Rectal smooth muscle tissue (tissue), 1 donor: ENCODE results near the gene AFAP1L2.

Experiments
- H3K27ac ChIP-seq: one replicate; pipeline ENCODE4 v1.7.0; 2013; ENCODE audit warnings: low read depth, low read length, inconsistent platforms
- H3K27me3 ChIP-seq: one replicate; pipeline ENCODE4 v1.7.0; 2013; ENCODE audit warnings: low read length; ENCODE audit not compliant: control insufficient read depth, insufficient read depth
- H3K36me3 ChIP-seq: one replicate; pipeline ENCODE4 v1.7.0; 2013; ENCODE audit warnings: low read length; ENCODE audit not compliant: control insufficient read depth, insufficient read depth
- H3K4me1 ChIP-seq: one replicate; pipeline ENCODE4 v1.7.0; 2013; ENCODE audit warnings: low read length; ENCODE audit not compliant: control insufficient read depth, insufficient read depth
- H3K4me3 ChIP-seq: one replicate; pipeline ENCODE4 v1.7.0; 2013; ENCODE audit warnings: low read length
- H3K9ac ChIP-seq: one replicate; pipeline ENCODE4 v1.7.0; 2013; ENCODE audit warnings: low read length

Gene AFAP1L2

DNA sequence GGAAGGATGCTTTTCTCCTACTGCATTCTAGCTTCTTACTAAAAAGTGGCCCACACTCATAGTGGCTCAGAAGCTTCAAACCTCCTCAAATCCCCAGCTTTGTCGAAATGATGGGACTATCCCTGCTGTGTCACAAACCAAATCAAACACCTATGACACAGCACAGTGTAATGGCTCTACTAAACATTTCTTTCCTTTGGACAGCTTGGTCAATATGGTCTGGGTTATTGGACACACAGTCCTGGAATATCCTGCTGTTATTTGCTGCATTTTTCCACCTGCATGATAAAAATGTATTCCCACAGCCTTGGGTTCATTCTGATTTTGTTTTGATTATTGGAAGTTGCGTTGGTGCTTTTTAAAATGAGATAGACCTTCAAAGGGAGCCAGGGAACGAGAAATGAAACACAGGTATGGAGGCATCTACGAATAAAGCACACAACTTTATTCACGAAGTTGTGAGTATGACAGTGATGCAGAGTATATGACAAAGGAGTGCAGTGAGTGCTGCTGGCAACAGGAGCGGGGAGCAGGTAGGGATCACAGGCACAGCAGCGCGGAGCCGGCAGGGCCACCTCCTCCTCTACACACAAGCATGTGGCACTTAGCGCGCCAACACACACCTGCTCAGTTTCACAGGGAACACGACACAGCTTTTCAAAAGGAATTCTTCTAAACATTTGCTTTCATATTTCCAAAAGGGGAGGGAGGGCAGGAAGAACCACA lies 26.5 kb upstream of the AFAP1L2 start:
- Histone ChIP-seq H3K36me3 (no peaks in the 10 kb centered on the region), H3K27ac (no peak overlapping the region), H3K4me1 (no peaks in the 10 kb centered on the region), H3K27me3 (no peaks in the 10 kb centered on the region), H3K4me3 (no peak overlapping the region), H3K9ac (no peak overlapping the region)

DNA sequence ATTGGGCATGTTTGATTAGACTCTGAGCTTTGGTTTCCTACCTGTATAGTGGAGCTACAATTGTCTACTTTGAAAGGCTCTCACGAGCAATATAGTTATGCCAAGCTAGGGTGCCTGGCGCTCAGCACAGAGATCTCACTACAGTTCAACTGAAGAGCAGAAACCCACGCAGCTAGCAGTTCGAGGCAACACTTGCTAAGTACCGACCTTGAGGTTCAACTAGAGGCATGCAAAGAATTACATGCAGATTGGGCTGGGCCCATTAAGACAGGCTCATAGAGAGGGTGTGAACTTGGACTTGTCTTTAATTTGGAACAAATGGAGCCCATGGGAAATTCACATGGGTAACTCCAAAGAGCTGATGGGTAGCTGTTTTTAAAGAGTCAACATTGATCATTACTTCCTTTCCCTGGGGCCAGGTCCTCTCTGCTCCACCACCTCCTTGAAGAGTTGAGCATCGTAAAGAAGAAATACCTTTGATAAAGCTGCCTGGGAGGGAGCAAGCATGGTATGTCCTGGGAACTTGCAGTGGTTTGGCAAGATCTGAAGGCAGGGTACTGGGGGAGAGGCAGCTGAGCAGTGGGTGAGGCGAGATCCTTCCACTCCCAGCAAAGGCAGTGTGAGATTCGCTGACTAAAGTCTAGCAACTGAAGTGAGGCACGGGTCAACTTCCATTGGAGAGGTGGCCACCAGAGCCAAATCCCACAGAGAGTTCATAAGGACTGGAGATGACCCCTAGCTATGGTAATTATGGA lies 25.5 kb upstream of the AFAP1L2 start:
- Histone ChIP-seq H3K4me3 (no peak overlapping the region), H3K27ac (no peak overlapping the region), H3K27me3 (no peaks in the 10 kb centered on the region), H3K4me1 (no peaks in the 10 kb centered on the region), H3K36me3 (no peaks in the 10 kb centered on the region), H3K9ac (no peak overlapping the region)

DNA sequence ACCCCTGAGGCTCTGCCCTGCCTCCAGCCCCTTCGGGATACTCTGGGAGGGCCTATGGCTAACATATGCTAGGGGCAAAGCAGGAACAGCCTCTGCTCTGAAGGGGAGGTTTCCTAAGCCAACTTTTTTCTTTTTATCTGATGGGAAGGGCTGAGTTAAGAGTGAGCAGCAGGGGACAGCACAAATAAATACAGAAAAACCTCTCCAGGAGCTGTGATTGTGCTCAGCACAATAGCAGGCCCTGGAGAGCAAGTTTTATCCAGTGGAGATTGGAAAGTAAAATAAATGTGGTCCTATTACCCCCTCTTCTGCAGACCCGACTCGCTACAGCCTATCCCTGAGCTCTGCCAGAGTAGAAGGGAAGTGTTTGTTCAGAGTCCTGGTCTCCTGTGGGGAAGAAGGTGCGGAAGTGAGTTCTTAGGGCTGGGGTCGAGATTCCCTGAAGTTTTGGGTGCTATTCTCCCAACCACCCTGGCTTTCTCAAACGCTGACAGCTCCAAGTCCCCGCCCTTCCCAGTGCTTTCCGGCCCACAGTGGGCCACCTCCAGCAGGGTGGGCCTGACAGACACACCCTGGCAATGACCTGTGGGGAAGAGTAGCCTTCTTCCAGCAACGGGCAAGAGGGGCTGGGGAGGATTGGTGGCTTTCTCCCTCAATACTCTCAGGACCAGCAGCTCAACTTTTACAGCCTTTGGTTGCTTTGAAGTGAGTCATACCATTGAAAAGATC lies 23.0 kb upstream of the AFAP1L2 start:
- Histone ChIP-seq H3K9ac (no peak overlapping the region), H3K4me3 (no peak overlapping the region), H3K27ac (no peak overlapping the region), H3K36me3 (no peaks in the 10 kb centered on the region), H3K4me1 (no peaks in the 10 kb centered on the region), H3K27me3 (no peaks in the 10 kb centered on the region)

DNA sequence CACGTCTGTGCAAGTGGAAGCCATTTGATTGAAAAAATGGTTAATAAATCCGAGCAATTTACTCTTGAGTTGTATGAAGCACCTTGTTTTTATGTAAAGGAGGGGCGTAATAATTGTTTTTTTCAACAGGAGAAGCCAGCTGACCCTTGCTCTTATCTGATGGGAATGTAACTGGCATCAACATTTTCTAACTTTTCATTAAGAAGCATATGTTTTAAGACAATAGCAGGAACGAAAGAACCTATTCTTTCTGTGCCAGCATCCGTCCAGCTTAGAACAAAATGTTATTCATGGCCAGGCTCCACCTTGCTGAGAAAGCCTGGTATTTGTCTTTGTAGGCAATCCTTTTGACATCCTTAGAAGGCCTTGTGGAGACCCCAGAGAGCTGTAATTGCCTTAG lies 22.2 kb upstream of the AFAP1L2 start:
- H3K27me3 ChIP-seq = no peaks in the 10 kb centered on the region
- no peaks in the 10 kb centered on the region for H3K4me1 ChIP-seq
- H3K36me3 ChIP-seq = no peaks in the 10 kb centered on the region
- no peak overlapping the region for H3K27ac ChIP-seq
- no peak overlapping the region for H3K4me3 ChIP-seq
- H3K9ac ChIP-seq = no peak overlapping the region

DNA sequence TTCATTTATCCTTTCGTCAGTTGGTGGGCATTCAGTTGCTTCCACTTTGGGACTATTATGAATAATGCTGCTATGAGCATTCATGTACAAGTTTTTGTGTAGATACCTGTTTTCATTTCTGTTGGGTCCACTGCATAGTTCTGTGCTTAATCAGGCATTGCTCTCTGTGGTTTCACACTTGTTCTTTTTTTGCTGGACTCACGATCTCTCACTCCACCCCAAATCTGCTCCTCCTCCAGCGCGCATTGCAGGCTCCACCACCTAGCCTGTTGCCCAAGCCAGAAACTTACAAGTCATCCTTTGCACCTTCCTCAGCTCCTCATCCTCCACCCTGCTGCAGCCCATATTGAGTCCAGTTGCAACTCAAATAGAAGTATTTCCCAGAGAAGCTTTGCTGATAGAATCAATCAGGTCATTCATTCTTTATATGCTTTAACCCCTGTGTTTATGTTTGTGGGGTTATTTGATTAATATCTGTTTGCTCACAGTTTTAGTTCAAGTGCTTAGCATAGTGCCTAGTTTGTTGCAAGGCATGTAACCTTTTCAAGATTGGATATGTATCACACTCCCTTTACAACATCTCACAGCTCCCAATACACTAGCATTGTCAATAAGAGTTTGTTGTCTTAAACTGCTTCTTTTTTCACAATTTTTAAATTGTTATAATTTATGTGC lies 16.6 kb upstream of the AFAP1L2 start:
- Histone ChIP-seq H3K4me3 (no peak overlapping the region), H3K36me3 (no peaks in the 10 kb centered on the region), H3K27ac (no peak overlapping the region), H3K27me3 (no peaks in the 10 kb centered on the region), H3K9ac (no peak overlapping the region), H3K4me1 (no peaks in the 10 kb centered on the region)

DNA sequence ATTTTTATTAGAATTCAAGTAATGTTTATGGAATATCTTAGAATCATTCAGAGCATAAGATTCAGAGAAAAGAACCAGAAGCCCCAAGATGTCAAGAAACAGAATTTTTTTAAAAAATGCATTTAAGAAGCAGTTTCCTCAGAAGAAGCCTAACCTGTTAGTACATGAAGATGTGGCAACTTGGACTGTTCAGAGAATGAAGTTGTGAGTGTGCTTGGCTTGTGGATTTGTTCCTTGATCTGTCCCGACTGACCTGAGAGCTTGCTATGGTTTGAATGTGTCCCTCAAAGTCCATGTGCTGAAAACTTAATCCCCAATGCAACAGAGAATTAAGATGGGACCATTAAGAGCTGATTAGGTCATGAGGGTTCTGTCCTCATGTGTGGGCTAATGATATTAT lies 13.8 kb upstream of the AFAP1L2 start:
- H3K4me1 ChIP-seq = peaks cover 2% of the 10 kb centered on the region
- H3K9ac ChIP-seq = no peak overlapping the region
- no peak overlapping the region for H3K4me3 ChIP-seq
- no peaks in the 10 kb centered on the region for H3K36me3 ChIP-seq
- H3K27ac ChIP-seq = no peak overlapping the region
- no peaks in the 10 kb centered on the region for H3K27me3 ChIP-seq

DNA sequence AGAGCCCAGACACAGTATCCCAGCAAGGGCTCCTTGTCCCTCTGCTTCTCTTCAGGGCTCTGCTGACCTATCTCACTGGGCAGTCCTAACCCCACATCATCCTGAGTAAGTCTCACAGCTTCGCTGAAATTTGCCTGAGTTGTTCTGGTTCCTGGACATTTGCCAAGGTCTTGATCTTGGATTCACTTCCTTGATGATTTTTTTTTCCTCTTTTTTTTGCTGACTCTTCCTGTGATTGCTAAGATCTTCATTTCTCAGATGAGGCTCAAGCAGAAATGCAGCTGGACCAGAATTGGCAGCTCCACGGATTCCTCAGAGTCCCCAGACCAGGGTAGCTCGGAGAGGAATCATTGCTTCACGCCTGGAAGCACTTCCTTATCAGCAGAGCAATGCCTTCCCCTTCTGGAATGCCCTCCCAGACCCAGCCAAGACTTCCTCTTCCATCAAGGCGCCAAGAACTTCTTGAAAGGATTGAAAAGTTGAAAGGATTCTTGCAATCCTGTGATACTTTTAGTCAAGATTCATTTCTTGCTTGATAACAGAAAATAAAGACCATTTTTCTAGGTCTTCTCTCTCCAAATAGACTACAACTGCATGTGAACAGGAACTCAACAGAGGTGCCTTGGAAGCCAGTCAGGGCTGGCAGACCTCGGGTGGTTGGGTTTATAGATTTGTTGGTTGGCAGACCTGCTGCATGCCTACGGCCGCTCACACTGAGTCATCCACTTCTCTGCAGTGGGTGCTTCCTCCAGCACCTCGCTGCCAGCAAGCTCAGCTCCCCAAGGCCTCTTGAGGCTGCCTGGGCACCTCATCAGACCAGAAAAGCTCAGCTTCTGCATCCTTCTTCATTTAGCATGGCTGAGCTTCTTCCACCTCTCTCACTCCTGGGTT lies 8.8 kb upstream of the AFAP1L2 start:
- Histone ChIP-seq H3K4me1 (peaks cover 2% of the 10 kb centered on the region), H3K27me3 (no peaks in the 10 kb centered on the region), H3K4me3 (no peak overlapping the region), H3K36me3 (no peaks in the 10 kb centered on the region), H3K9ac (no peak overlapping the region), H3K27ac (no peak overlapping the region)

DNA sequence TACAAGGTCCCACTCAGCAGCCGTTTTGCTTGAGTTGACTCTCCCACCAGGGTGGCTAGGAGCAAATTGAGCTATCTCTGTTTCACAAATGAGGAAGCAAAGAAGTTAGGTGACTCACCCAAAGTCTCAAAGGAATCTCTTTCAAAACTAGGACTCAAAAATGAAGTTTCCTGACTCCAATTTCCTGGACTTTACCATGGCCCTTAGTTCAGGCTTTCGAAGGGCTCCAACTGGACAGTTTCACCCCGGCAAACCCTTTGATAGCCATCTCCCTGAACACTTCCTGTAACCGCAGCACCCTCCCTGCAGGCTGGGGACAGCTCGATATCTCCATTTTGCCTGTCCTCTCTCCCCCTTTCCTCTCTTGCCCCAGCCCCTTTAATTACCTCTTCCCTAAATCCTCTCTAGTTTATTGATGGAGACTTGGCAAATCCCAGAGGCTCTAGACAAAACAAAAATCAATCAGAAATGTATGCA lies 4.7 kb upstream of the AFAP1L2 start:
- Histone ChIP-seq H3K4me1 (peaks cover 2% of the 10 kb centered on the region), H3K27me3 (no peaks in the 10 kb centered on the region), H3K36me3 (no peaks in the 10 kb centered on the region), H3K4me3 (no peak overlapping the region), H3K27ac (no peak overlapping the region), H3K9ac (no peak overlapping the region)

DNA sequence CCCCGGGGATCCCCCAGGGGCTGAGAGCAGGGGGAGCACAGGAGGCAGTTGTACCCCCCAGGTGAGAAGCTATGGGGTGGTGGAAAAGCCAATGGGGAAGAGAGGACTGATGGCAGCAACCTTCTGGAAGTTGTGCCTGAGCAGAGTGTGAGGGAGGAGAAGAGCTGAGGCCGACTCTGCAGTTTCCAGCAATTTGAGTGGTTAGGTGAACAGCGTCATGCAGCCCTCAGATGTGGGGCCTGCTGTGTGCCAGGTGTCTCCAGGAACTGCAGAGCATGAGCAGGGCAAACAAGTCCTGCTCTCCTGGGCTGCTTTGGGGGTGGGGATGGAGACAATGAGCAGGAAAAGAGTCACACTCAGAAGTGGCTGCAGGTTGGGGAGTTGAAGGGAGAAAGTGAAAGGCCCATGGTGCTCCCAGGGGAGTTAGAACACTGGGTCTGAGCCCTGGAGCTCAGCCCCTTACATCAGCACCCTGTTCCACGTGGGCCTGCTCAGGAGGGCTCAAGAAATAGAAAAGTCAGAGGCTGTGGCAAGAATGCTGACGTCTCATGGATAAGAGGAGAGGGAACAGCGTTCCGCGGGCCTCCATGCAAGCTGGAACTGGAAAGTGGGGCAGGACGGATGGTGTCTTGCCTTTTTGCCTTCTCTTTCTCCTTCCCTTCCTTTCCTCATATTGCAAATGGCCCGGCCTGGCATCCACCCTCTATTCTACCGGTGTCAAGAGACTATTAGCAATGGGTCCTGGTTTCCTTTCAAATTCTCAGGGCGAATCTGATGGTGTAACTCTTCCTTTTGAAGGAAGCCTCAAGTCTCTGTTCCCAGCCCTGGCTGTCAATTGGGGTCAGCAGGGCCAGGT lies 4.0 kb upstream of the AFAP1L2 start:
- Histone ChIP-seq H3K4me3 (no peak overlapping the region), H3K4me1 (no peaks in the 10 kb centered on the region), H3K36me3 (no peaks in the 10 kb centered on the region), H3K9ac (no peak overlapping the region), H3K27me3 (no peaks in the 10 kb centered on the region), H3K27ac (no peak overlapping the region)

DNA sequence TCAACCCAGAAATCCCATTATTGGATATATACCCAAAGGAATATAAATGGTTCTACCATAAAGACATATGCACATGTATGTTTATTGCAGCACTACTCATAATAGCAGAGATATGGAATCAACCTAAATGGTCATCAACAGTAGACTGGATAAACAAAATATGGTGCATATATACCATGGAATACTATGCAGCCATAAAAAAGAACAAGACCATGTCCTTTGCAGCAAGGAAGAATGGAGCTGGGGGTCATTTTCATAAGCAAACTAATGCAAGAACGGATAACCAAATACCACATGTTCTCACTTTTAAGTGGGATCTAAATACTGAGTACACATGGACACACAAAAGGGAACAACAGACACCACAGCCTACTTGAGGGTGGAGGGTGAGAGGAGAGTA lies 2.2 kb upstream of the AFAP1L2 start:
- Histone ChIP-seq H3K27me3 (no peaks in the 10 kb centered on the region), H3K9ac (no peak overlapping the region), H3K27ac (no peak overlapping the region), H3K36me3 (no peaks in the 10 kb centered on the region), H3K4me1 (peaks cover 2% of the 10 kb centered on the region), H3K4me3 (no peak overlapping the region)

DNA sequence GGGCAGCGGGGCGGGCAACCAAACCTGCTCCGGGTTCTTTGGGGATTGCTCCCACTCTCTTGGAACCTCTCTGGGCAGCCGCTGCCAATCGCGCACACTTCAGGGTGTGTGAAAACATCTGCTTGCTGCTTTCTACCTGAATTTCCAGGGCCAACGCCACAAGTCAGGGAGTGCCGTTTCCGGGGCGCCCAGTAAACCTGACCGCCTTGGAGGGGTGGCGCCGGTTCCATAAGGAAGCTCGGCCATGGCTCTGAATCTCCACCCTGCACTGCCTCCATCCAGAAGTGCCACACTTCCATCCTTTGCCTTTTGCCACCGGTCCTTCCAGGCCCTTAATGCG lies 679 bp upstream of the AFAP1L2 start:
- Histone ChIP-seq H3K27me3 (no peaks in the 10 kb centered on the region), H3K27ac (no peak overlapping the region), H3K36me3 (no peaks in the 10 kb centered on the region), H3K4me1 (peaks cover 12% of the 10 kb centered on the region), H3K9ac (no peak overlapping the region), H3K4me3 (peak overlapping the region; percentile 70)
